CD4-positive, alpha-beta T cell treated with Interleukin-4 for 4 hours (primary cell): Measurements from ENCODE around the gene ZNF503.

Experiments
- DNase-seq: peaks from one replicate; pipeline ENCODE4 v3.0.0-alpha.2; 2020

The ZNF503 gene

DNA sequence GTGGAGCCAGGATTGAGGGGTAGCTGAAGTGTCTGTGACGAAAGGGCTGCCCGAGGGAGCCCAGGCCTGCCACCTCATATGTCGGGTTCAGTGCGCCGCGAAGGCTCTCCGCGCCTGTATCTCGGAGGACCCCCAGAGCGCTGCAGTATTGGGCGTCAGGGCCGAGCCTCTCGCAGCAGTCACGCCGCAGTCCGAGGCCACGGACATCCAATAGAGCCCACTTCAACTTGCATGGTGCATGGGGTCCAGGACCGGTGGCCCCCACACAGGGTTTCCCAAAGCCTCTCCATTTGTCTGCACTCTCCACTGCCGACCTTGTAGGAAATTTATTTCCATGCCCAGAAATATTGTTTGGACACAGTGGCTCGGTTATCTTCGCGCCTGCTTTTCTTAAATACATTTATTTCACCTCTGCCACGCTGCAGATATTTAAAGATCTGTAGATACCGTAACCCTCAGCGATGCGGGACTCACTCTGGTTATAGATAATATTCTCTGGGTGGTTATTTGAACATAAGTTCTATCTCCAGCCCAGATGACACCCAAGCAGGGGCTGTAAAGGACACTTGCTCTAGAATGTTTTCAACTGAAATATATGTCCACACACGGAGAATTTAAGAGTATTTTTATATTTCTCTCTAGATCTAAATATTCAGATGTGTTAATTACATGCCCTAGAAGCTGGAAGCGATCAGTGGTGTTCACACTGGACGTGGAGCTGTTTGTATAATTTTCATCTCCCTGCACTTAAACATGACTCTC is 5.1 kb upstream of the ZNF503 start:
- no peak for DNase-seq

DNA sequence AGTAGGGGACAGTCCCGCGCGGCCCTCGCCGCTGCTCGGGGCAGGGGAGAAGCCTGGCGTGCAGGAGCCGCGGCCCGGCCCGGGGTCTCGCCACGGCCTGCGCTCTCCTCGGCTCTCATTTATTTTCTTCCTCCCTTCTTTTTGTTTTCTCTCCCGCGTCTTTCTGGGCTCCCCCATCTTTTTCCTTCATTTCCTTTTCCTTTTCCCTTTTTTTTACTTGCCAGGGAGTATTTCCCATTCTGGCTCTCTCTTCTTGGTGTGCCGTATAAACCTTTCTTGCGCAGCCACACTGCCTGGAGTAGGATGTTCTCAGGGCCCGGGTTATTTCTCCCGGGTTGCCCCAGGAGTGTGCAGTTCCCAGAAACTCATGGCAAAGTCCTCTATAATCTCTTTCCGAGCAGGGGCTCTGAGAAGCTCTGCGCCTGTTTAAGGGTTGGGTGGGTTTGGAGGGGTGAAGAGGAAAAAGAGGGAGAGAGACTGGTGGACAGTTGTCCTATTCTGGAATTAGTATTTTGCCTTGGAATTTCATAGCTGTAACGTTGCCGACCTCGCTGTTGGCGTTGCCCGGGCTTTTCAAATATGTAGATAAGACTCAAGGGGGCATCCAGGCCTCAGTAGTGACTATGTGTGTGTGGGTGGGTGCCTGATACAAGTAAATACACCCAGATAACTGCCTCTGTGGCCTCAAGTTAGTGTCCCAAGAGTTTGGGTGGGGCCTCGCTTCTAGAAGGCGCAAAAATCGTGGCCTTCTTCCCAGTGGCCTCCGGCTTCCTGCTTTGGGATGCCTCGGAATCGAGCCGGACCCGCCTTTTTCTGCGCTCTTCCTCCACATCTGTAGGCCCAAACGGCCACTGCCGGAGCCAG is 4.3 kb upstream of the ZNF503 start:
- DNase-seq, result no peak

DNA sequence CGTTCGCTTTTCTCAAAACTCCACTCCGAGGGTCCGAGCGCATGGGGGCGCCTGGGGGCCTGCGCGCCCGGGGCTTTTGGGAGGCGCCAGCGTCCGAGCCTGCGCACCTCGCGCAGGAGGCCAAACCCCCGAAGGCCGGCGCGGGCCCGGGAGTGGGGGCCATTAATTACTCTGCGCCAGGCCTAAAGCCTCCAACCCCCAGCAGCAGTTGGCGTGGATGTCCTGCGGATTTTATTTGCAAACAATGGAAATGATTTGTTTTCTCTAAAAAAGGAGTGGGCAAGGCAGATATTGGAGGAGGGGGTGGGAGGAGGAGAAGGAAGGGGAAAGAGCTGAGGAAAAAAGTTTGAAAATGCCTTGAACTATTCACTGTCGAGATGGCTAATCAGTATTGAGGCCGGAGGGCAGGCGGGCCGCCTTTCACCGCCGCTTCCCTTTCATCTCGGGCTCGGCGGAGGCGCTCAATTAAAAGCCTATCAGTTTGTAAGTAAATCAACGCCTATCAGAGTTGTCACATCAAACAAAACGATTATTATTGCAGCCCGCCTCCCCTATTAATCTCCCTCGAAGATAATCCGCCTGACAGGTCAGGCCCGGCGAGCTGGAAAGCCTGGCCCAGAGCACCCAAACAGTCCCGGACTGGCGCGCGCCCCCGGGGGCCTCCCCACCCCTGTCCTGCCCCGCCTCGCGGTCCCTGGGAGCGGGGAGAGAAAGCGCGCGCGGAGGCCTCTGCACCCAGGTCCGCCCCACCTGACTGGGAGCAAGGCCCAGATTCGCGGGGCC is 3.4 kb upstream of the ZNF503 start:
- no peak for DNase-seq

DNA sequence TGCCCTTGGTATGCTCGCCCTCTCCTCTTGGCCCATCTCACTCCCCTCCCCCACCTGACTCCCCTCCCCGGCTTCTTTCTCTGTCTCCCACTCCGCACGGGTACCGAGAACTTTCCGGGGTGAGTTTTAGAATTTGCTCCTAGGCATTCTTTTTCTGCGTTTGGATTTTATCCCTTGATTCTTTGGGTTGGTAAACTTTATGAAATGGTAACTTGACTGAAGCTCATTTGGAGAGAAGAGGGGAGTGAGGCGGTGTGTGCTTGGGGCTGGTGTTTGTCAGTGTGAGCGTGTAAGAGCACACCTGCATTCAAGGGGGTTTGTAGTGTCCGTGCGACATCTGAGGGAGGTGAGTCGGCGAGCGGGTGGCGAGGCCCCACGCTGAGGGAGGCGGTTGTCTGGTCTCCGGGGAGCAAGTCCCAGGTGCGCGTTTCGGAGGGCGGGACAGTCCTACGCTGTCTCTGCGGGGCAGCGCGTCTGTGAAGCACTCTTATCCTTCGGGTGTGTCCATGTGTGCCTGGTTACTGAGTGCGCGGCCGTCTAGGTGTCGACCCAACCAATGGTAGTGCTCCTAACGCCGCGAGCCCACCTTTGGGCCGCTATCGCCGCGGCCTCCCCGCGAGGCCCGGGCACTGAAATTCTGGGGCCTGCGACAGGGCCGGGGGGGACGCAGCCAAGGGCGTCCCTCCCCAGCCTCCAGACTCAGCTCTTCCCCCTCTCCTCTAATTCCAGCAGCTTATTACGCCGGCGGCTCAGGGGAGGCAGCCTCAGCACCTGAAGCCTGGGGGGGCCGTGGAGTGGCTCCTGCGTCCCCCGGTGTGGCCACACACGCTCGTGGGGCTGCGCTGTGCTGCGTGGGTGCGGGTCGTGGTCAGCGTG is 2.6 kb upstream of the ZNF503 start:
- no peak for DNase-seq

- DNase-seq, result no peak
Measured at GRCh38 chr10:75403144-75403938, 1.8 kb upstream of the ZNF503 start.

DNA sequence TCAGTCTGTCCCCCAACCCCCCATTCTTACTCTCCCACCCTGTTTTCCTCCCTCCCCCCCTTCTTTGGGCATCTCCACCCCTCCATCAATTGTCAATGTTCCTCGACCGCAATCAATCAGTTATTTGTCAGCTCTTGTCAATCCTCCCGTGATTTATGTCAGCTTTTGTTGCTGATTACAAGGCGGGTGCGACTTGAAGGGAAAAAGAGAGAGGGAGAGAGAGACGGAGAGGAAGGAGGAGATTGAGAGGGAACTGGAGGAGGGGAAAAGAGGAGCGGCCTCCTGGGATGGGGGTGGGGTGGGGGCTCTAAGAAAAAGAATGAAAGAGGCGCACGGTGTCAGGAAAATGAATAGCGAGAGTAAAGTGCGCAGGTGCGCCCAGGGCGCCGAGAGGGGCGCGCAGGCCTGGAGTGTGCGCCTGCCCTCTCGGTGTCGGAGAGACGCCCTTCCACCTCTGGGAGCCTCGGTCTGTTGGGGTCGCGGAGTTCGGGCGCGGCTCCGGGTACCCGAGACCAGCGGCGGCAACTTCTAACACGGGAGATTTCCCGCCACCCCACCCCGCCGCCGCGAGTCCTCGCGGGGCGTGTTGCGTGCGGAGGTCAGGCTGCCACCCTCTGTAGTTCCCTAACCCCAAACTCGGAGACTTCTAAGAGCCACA is 1.1 kb upstream of the ZNF503 start:
- no peak for DNase-seq

DNA sequence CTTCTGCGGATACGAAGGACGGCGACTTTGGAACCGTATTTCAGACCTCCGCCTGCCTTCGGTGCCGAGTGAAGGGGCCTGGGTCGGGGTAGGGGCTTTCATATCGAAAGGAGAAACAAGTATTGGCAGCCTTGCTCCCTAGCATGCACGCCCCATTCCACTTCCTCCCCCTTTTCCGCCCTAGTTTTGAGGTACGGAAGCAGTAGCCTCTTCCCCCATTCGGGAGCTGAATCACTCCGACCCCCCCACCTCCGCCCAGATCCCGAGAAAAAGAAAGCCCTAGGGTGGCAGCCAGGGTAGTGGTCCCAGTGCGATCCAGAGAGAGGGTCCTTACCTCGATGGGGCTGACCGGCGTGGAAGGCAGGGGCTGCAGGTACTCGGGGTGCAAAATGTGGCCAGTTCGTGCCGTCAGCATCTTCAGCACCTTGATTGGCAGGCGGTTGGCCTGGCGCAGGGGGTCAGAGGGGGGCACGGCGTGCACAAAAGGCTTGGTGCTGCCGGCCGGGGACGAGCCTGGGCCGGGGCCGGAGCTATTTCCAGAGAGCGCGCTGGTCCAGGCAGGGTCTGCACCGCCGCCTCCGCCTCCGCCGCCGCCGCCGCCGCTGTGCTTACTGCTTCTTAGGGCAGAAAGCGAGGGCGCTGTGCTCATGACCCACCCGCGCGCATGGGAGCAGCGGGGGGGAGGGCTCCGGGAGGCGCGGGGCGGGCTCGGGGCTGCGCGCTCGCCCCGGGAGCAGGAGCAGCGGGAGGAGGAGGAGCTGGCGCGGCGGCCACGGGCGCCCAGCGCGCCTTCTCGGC is 594 bp downstream of the ZNF503 start:
- DNase-seq, result no peak

DNA sequence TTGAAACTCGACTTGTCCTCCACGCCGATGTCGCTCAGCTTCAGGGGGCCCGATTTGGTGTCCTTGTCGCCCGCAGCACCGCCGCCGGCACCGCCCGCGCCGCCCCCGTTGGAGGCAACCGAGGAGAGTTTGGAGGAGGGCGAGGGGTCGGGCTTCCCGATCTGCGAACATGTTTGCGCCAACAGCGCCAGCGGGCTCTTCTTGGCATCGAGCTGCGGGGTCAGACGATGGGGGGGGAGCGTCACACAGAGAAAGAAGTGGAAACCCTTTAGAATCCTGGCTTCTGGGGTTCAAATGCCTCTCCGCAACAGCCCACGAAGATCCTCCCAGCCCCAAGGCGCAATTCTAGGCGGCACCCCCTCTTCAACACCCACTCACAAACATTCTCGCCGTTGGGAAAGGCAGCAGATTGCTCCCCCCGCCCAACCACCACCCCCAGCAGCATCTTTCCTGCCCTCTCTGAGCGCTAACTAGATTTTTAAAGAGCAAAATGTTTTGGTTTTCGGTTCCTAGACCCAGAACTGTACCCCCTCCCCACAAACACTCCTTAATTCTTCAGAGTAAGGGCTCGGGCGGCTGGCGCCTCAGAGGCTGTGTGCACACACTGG is 1.3 kb downstream of the ZNF503 start:
- no peak for DNase-seq

DNA sequence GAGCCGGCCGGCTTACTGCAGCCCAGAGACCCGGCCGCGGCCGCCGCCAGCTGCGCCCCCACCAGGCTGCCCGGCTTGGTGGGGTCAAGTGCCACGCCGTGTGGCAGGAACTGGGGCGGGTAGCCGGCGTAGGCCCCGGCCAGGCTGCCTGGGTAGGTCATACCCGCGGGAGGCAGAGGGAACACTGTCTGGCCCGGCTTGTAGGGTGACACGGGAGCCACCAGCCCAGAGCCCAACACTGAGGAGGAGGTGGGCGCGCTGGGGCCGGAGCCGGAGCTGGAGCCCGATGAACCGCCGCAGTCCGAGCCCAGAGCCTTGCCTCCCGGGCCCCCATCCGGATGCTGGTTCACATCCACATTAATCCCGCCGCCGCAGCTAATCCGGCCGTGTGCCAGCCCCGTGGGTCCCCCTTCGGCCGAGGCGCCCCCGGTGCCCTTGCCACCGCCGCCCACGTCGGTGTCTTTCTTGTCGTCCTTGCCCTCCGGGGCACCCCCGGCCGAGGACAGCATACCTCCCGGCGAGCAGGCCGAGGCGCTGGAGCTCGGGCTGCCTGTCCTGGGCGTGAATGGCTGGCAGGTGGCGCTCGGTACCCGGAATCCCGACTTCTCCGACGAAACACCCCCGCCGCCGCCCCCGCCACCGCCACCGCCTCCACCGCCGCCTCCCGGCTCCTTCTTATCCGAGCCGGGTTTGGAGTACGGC is 2.0 kb downstream of the ZNF503 start:
- peak; percentile 22 for DNase-seq

DNA sequence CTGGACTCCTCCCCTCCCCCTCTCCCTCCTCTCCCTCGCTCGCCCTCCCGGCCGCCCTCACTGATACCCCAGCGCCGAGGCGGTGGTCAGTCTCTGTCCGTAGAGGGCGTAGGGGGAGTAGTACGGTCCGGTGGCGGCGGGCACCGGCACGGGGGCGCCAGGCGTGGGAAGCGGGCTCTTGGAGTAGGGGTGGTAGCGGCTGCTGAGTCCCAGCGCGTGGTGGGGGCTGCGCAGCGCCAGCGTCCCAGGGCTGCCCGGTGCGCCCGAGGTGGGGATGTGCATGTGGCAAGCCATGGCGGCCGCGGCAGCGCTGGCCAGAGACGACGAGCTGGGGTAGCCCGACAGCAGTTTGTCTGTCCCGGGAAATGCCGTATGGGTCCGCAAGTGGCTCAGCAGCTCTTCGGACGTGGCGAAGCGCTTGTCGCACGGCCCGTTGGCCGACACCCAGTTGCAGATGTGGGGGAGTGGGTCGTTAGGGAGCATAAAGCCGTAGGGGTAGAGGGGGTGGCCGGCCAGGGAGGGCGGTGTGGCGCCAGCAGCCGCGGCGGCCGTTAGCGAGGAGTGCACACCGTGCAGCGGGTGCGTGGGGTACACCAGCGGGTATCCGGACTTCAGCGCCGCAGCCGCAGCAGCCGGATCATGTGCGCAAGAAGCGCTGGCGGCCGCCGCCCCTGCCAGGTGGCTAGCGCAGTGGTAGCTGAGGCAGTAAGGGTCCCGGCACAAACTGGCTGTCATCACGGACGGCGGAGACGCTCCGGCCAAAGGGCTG is 2.7 kb downstream of the ZNF503 start:
- no peak for DNase-seq

GRCh38 chr10:75398200-75398691 is 3.3 kb downstream of the ZNF503 start:
- DNase-seq, result no peak

DNA sequence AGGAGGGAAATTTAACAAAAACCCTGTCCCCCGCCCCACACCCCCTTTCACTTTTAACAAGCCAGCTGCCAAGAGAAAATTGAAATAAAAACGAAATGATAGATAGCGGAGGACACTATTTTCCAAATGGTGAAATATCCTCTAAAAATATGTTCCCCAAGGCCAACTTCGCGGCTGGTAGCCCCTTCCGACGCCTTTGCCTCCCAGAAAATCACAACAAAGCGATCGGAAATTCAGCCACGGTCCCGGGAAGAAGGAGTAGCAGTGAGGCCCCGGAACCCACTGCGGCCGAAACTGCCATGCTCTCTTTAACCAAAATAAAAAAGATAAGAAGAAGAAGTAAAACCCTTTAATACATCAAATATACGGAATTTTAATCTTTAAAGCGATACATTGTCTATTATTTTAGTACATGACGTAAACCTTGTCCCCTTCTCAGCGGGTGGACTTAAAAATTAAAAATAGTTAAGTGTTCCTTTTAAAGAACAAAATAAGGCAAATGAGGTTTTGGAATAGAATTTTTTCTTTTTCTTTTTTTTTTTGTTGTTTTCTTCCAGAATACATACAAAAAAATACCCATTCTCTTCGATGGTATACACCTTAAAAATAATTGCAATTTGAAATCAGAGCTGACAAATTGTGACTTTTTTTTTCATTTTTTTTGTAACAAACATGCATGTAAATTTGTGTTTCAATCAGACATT is 3.9 kb downstream of the ZNF503 start:
- no peak for DNase-seq

GRCh38 chr10:75396631-75397495 is 4.7 kb downstream of the ZNF503 start:
- no peak for DNase-seq

DNA sequence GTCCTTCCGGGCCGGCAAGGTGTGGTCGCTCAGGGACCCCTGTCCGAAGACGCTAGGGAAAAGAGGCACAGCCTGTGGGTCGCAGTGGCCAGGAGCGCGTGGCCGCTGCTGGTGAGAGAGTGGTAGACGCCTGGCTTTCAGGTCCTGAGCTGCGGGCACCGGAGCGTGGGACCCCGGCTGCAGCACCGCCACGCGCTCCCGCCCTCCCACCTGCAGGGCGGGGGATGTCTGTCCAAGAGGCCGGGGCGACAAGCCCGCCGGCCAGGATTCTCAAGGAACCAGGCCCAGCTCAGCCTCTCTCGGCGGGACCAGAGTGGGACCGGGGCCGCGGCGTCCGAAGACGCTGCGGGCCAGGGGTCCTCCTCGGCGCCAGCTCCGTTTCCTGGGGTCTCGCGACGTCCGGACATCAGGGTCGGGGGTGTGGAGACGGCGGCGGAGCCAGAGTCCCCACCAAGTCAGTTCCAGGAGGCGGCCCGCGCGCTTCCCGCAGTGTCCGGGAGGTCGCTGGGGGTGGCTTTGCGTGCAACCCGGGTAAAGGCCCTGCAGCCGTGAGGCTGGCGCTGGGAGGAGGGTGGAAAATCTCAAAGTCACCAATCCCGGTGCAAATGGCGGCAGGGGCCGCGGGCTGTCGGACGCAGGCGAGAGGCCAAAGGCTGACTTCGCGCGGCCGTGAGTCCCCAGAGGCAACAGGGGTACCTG is 5.5 kb downstream of the ZNF503 start:
- no peak for DNase-seq

- no peak for DNase-seq
Measured at GRCh38 chr10:75395066-75395931, 6.3 kb downstream of the ZNF503 start.
